ENCODE results near the gene CCDC181.
"Not testable (repeated sequence)": the region's sequence is repeated elsewhere in the genome, so short reads cannot be mapped to it uniquely, and the experiment has no call there.

The CCDC181 gene

GRCh38 chr1:169426174-169426705 lies 1.0 kb downstream of the CCDC181 start:
- Histone ChIP-seq H3K27me3 (ENCODE audit: insufficient read depth, low read depth, severe bottlenecking) (no peaks in the 10 kb centered on the region), H3K27ac (peak overlapping the region; percentile 45), H3K9me3 (ENCODE audit: severe bottlenecking) (no peaks in the 10 kb centered on the region), H3K36me3 (no peaks in the 10 kb centered on the region), H3K4me3 (ENCODE audit: low read depth, low read length) (peak overlapping the region; percentile 63)
- no peak for TF ChIP-seq CTCF (IDR thresholded peaks at IDR 0.05; ENCODE audit: low read depth, low read length)
- DNase-seq = no peak

- Histone ChIP-seq H3K27me3 (ENCODE audit: insufficient read depth, low read depth, severe bottlenecking) (no peaks in the 10 kb centered on the region), H3K9me3 (ENCODE audit: severe bottlenecking) (no peaks in the 10 kb centered on the region), H3K27ac (no peak overlapping the region), H3K36me3 (no peaks in the 10 kb centered on the region), H3K4me3 (ENCODE audit: low read depth, low read length) (no peak overlapping the region)
- TF ChIP-seq CTCF (IDR thresholded peaks at IDR 0.05; ENCODE audit: low read depth, low read length) = no peak
- DNase-seq = no peak
These were observed 6.0 kb downstream of the CCDC181 start for GRCh38 chr1:169421309-169421708.

GRCh38 chr1:169414952-169415351 lies 12.3 kb downstream of the CCDC181 start:
- TF ChIP-seq CTCF (IDR thresholded peaks at IDR 0.05; ENCODE audit: low read depth, low read length) = no peak
- no peak overlapping the region for H3K4me3 ChIP-seq (ENCODE audit: low read depth, low read length)
- H3K9me3 ChIP-seq (ENCODE audit: severe bottlenecking) = no peaks in the 10 kb centered on the region
- no peak for DNase-seq
- H3K27ac ChIP-seq = no peak overlapping the region
- no peaks in the 10 kb centered on the region for H3K36me3 ChIP-seq
- H3K27me3 ChIP-seq (ENCODE audit: insufficient read depth, low read depth, severe bottlenecking) = no peaks in the 10 kb centered on the region

GRCh38 chr1:169408340-169408739 lies 18.9 kb downstream of the CCDC181 start:
- H3K9me3 ChIP-seq (ENCODE audit: severe bottlenecking); H3K27ac ChIP-seq; DNase-seq; H3K4me3 ChIP-seq (ENCODE audit: low read depth, low read length); H3K36me3 ChIP-seq; H3K27me3 ChIP-seq (ENCODE audit: insufficient read depth, low read depth, severe bottlenecking): not testable (repeated sequence)

GRCh38 chr1:169402578-169402977 lies 24.7 kb downstream of the CCDC181 start:
- not testable (repeated sequence) for H3K27ac ChIP-seq; H3K27me3 ChIP-seq (ENCODE audit: insufficient read depth, low read depth, severe bottlenecking); H3K4me3 ChIP-seq (ENCODE audit: low read depth, low read length); H3K36me3 ChIP-seq; DNase-seq; H3K9me3 ChIP-seq (ENCODE audit: severe bottlenecking)

GRCh38 chr1:169395955-169396354 lies 31.3 kb downstream of the CCDC181 start:
- Histone ChIP-seq H3K27ac (no peak overlapping the region), H3K4me3 (ENCODE audit: low read depth, low read length) (no peak overlapping the region), H3K27me3 (ENCODE audit: insufficient read depth, low read depth, severe bottlenecking) (no peaks in the 10 kb centered on the region), H3K36me3 (no peaks in the 10 kb centered on the region), H3K9me3 (ENCODE audit: severe bottlenecking) (no peaks in the 10 kb centered on the region)
- DNase-seq = no peak
- TF ChIP-seq CTCF (IDR thresholded peaks at IDR 0.05; ENCODE audit: low read depth, low read length) = no peak

- no peak for TF ChIP-seq CTCF (IDR thresholded peaks at IDR 0.05; ENCODE audit: low read depth, low read length)
- H3K36me3 ChIP-seq = no peaks in the 10 kb centered on the region
These were observed 34.9 kb downstream of the CCDC181 start for GRCh38 chr1:169392406-169392805.

More at GRCh38 chr1:169392406-169392805, 34.9 kb downstream of the CCDC181 start:
- Histone ChIP-seq H3K9me3 (ENCODE audit: severe bottlenecking) (no peaks in the 10 kb centered on the region), H3K27me3 (ENCODE audit: insufficient read depth, low read depth, severe bottlenecking) (no peaks in the 10 kb centered on the region), H3K27ac (no peak overlapping the region), H3K4me3 (ENCODE audit: low read depth, low read length) (no peak overlapping the region)
- no peak for DNase-seq
